PC-9 (cell line): Measurements from ENCODE around the gene ANKRD11.

Experiments
- CTCF ChIP-seq: fragments of 200-600 bp; sonication (generic); conservative IDR thresholded peaks from 2 replicates; pipeline ENCODE4 v1.6.1; 2017; ENCODE audit warnings: mixed run types, antibody characterized with exemption, mild to moderate bottlenecking, moderate library complexity
- EZH2 ChIP-seq: fragments of 200-600 bp; sonication (generic); IDR thresholded peaks from 2 replicates; pipeline ENCODE4 v1.8.0; 2017; ENCODE audit warnings: antibody characterized with exemption, low read depth

DNA sequence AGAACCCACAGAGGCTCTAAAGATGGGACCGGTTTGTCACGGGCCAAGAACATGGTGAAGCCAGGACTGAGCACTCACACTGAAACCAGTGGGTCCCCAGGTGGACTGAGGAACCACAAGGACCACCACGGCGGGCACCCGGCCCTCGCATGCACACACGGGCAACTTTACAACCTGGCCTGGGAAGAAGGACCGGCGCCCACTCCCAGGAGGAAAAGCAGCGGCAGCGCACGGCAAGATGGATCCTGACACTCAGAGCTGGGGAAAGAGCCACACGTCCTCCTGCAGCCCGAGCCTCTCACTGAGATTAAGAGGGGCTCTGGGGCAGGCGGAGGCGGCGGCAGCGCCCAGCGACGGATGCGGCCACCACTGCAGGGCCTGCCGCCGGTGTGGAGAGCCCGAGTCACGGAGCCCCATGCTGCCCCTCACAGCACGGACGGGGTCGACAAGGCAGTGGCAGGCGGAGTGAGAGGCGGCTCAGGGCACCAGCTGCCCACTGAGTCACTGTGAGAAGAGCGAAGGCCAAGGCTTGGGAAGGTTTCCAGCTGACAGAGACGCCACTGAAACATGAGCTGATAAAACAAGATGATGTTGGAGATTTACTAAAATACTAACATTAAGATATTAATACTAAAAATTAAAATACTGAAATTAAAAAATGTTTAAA is 118.3 kb downstream of the ANKRD11 start:
- TF ChIP-seq CTCF (no peak), EZH2 (no peak)
